HepG2 (cell line): ENCODE results near the gene TIPRL. TPM values are rescaled to one million over a fixed set of nuclear protein-coding genes. Genes with fewer than 3 reads are reported as not detected.

Experiments
- AHR ChIP-seq: IDR thresholded peaks from 2 replicates; pipeline ENCODE4 v1.6.1; 2018; ENCODE audit warnings: missing genetic modification reagents, missing compliant biosample characterization
- ARHGAP35 ChIP-seq: sonication (generic); formaldehyde crosslinking; IDR thresholded peaks from 2 replicates; pipeline ENCODE4 v1.9.0; 2022; ENCODE audit warnings: mild to moderate bottlenecking, inconsistent platforms, moderate library complexity, missing genetic modification reagents, borderline replicate concordance
- BCL6 ChIP-seq: IDR thresholded peaks from 2 replicates; pipeline ENCODE4 v1.6.1; 2016; ENCODE audit warnings: missing genetic modification reagents, missing compliant biosample characterization
- BHLHE40 ChIP-seq: IDR thresholded peaks from 2 replicates; pipeline ENCODE4 v1.6.1; 2011; ENCODE audit warnings: low read length, improper control_type of control experiment
- ELF4 ChIP-seq: sonication (generic); formaldehyde crosslinking; IDR thresholded peaks from 2 replicates; pipeline ENCODE4 v1.5.0; 2020; ENCODE audit warnings: missing genetic modification reagents, mild to moderate bottlenecking, moderate library complexity, borderline replicate concordance
- FOSL2 ChIP-seq: sonication (generic); formaldehyde crosslinking; IDR thresholded peaks from 2 replicates; pipeline ENCODE4 v1.4.0; 2020; ENCODE audit warnings: missing genetic modification reagents
- HMG20A ChIP-seq: IDR thresholded peaks from 2 replicates; pipeline ENCODE4 v1.6.1; 2016; ENCODE audit warnings: borderline replicate concordance
- JARID2 ChIP-seq: sonication (generic); formaldehyde crosslinking; IDR thresholded peaks from 2 replicates; pipeline ENCODE4 v1.8.1; 2023; ENCODE audit warnings: missing genetic modification reagents, inconsistent platforms; ENCODE audit not compliant: insufficient replicate concordance
- MATR3 ChIP-seq: sonication (generic); formaldehyde crosslinking; IDR thresholded peaks from 2 replicates; pipeline ENCODE4 v1.4.0; 2020; ENCODE audit warnings: missing genetic modification reagents
- NCOA2 ChIP-seq: sonication (generic); formaldehyde crosslinking; IDR thresholded peaks from 2 replicates; pipeline ENCODE4 v1.8.0; 2022; ENCODE audit warnings: inconsistent platforms
- PRMT3 ChIP-seq: sonication (generic); formaldehyde crosslinking; IDR thresholded peaks from 2 replicates; pipeline ENCODE4 v1.8.1; 2022; ENCODE audit warnings: low read depth, mild to moderate bottlenecking, moderate library complexity, missing genetic modification reagents, borderline replicate concordance
- RARA ChIP-seq: IDR thresholded peaks from 2 replicates; pipeline ENCODE4 v1.6.1; 2016; ENCODE audit warnings: missing genetic modification reagents, missing compliant biosample characterization
- RBM39 ChIP-seq: fragments of 200-400 bp; formaldehyde crosslinking; IDR thresholded peaks from one replicate; pipeline ENCODE4 v1.6.1; 2018; ENCODE audit warnings: antibody characterized with exemption, mild to moderate bottlenecking, low read depth, low read length; ENCODE audit not compliant: poor library complexity, severe bottlenecking
- SIX4 ChIP-seq: sonication (generic); formaldehyde crosslinking; IDR thresholded peaks from 2 replicates; pipeline ENCODE4 v1.4.0; 2020; ENCODE audit warnings: missing genetic modification reagents
- TBX3 ChIP-seq: fragments of 450-650 bp; IDR thresholded peaks from 2 replicates; pipeline ENCODE4 v1.6.1; 2017; ENCODE audit warnings: antibody characterized with exemption, mild to moderate bottlenecking, inconsistent platforms, borderline replicate concordance
- YY1 ChIP-seq: IDR thresholded peaks from 2 replicates; pipeline ENCODE4 v1.6.1; 2011; ENCODE audit warnings: low read length, low read depth, moderate library complexity, mild to moderate bottlenecking; ENCODE audit not compliant: insufficient read depth, insufficient replicate concordance
- ZFP41 ChIP-seq: sonication (generic); formaldehyde crosslinking; IDR thresholded peaks from 2 replicates; pipeline ENCODE4 v1.4.0; 2020; ENCODE audit warnings: mild to moderate bottlenecking, missing genetic modification reagents, borderline replicate concordance
- ZFP90 ChIP-seq: sonication (generic); formaldehyde crosslinking; IDR thresholded peaks from 2 replicates; pipeline ENCODE4 v1.8.0; 2022; ENCODE audit warnings: missing genetic modification reagents, mild to moderate bottlenecking, inconsistent platforms, borderline replicate concordance
- ZNF124 ChIP-seq: sonication (generic); formaldehyde crosslinking; IDR thresholded peaks from 2 replicates; pipeline ENCODE4 v1.4.0; 2020; ENCODE audit warnings: missing genetic modification reagents
- ZNF224 ChIP-seq: sonication (generic); formaldehyde crosslinking; IDR thresholded peaks from 2 replicates; pipeline ENCODE4 v1.5.0; 2020; ENCODE audit warnings: mild to moderate bottlenecking, missing genetic modification reagents
- ZNF292 ChIP-seq: sonication (generic); formaldehyde crosslinking; IDR thresholded peaks from 2 replicates; pipeline ENCODE4 v1.8.1; 2022; ENCODE audit warnings: mild to moderate bottlenecking, low read depth, missing genetic modification reagents, borderline replicate concordance
- ZNF543 ChIP-seq: sonication (generic); formaldehyde crosslinking; IDR thresholded peaks from 2 replicates; pipeline ENCODE4 v1.4.0; 2020; ENCODE audit warnings: mild to moderate bottlenecking, missing genetic modification reagents
- ZNF605 ChIP-seq: sonication (generic); formaldehyde crosslinking; IDR thresholded peaks from 2 replicates; pipeline ENCODE4 v1.8.0; 2022; ENCODE audit warnings: mild to moderate bottlenecking, missing genetic modification reagents
- polyA plus RNA-seq, 8 experiments: library from polyadenylated mRNA; depleted of rRNA in 3 of 8; stranded (reverse) in 7 of 8; unstranded in 1 of 8; fragments of >200 nt; fragmentation: Illumina TruSeq in 4 of 8; extraction: Trizol in 4 of 8; gene quantifications; 2 replicates each; pipeline versions ENCODE4 v1.2.1 to v1.2.3, GENCODE V29; 2011 to 2016; ENCODE audit warnings: low read depth in 4 of 8, missing spikeins in 1 of 8, mixed read lengths in 1 of 8; ENCODE audit not compliant: insufficient read depth in 1 of 8
- total RNA-seq, 5 experiments: library from RNA; depleted of rRNA; stranded (reverse); fragments of >200 nt; fragmentation: Illumina TruSeq; extraction: Trizol; gene quantifications; 2 replicates each; pipeline ENCODE4 v1.2.3, GENCODE V29; 2016; ENCODE audit warnings: low read depth in 1 of 5
- TF ChIP-seq, protein P1 (sequence below): fragments of 450-650 bp; IDR thresholded peaks from 2 replicates; pipeline ENCODE4 v1.6.1; 2017
- TF ChIP-seq, protein P2 (sequence below): sonication (generic); formaldehyde crosslinking; IDR thresholded peaks from 2 replicates; pipeline ENCODE4 v1.4.0; 2020; ENCODE audit warnings: low read depth, mild to moderate bottlenecking, missing genetic modification reagents
- TF ChIP-seq, protein P3 (sequence below): sonication (generic); formaldehyde crosslinking; IDR thresholded peaks from 2 replicates; pipeline ENCODE4 v1.5.1; 2020; ENCODE audit warnings: missing genetic modification reagents, mild to moderate bottlenecking, borderline replicate concordance
- TF ChIP-seq, protein P4 (sequence below): sonication (generic); formaldehyde crosslinking; IDR thresholded peaks from 2 replicates; pipeline ENCODE4 v1.4.0; 2020; ENCODE audit warnings: mild to moderate bottlenecking, missing genetic modification reagents

Gene TIPRL
- total and polyA plus RNA-seq, 2 of the 13 experiments (the other 11 are each of a cell fraction or from before 2014, with no cell fraction given), result 10.1 to 22.8 TPM

DNA sequence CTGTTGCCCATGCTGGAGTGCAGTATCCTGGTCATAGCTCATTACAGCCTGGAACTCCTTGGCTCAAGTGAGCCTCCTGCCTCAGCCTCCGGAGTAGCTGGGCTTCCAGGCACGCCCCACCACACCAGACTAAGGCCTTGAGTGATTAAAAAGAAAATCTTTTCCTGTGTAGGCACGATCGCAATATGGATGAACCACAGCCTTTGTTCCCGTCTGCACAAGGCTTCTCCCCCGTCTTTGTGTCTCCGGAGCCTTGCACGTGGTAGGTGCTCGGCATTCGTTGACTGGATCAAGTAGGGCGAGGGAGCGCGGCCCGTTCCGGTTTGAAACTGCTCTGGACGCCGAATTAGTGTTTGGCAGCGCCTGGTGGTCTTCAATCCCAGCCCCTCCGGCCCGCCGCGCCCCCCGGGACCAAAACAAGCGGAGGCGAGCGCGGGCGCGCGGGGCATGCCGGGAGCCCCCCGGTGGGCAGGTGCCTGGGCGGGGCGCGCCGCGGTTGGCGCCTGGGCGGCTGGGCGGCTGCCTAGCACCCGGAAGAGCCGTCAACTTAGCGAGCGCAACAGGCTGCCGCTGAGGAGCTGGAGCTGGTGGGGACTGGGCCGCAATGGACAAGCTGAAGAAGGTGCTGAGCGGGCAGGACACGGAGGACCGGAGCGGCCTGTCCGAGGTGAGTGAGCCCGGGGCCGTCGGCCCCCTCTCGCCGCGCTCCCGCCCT is 46.9 kb downstream of the TIPRL start, which contains the start of gene SFT2D2 (continued):
- TF ChIP-seq ZFP41 (CRISPR knock-in tag) (peak; percentile 85; the same call in 1 of the 2 replicates), SIX4 (CRISPR knock-in tag) (no peak), MATR3 (CRISPR knock-in tag) (no peak), BCL6 (CRISPR knock-in tag) (no peak), PRMT3 (CRISPR knock-in tag) (peak; percentile 91; the same call in 1 of the 2 replicates), ZNF292 (CRISPR knock-in tag) (no peak), TBX3 (no peak), JARID2 (CRISPR knock-in tag) (no peak), BHLHE40 (peak; percentile 10; the same call in 1 of the 2 replicates), ZNF124 (CRISPR knock-in tag) (peak; percentile 48; the same call in 1 of the 2 replicates), ARHGAP35 (CRISPR knock-in tag) (peak; percentile 76; the same call in 1 of the 2 replicates), ELF4 (CRISPR knock-in tag) (no peak), YY1 (peak; percentile 55), RARA (CRISPR knock-in tag) (no peak), FOSL2 (CRISPR knock-in tag) (no peak), RBM39 (no peak), ZNF543 (CRISPR knock-in tag) (peak; percentile 95), NCOA2 (peak; percentile 37; the same call in 1 of the 2 replicates), ZNF224 (CRISPR knock-in tag) (no peak), AHR (peak; percentile 63; the same call in 1 of the 2 replicates), HMG20A (CRISPR knock-in tag) (no peak), ZFP90 (no peak; the same call in 1 of the 2 replicates), ZNF605 (CRISPR knock-in tag) (no peak)
- TF ChIP-seq, protein P1, sequence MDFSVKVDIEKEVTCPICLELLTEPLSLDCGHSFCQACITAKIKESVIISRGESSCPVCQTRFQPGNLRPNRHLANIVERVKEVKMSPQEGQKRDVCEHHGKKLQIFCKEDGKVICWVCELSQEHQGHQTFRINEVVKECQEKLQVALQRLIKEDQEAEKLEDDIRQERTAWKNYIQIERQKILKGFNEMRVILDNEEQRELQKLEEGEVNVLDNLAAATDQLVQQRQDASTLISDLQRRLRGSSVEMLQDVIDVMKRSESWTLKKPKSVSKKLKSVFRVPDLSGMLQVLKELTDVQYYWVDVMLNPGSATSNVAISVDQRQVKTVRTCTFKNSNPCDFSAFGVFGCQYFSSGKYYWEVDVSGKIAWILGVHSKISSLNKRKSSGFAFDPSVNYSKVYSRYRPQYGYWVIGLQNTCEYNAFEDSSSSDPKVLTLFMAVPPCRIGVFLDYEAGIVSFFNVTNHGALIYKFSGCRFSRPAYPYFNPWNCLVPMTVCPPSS, result no peak
- TF ChIP-seq, protein P2, sequence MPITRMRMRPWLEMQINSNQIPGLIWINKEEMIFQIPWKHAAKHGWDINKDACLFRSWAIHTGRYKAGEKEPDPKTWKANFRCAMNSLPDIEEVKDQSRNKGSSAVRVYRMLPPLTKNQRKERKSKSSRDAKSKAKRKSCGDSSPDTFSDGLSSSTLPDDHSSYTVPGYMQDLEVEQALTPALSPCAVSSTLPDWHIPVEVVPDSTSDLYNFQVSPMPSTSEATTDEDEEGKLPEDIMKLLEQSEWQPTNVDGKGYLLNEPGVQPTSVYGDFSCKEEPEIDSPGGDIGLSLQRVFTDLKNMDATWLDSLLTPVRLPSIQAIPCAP (CRISPR knock-in tag), result 0 out of 2 replicates have a peak, but pooled peaks have one; percentile 51
- TF ChIP-seq, protein P3, sequence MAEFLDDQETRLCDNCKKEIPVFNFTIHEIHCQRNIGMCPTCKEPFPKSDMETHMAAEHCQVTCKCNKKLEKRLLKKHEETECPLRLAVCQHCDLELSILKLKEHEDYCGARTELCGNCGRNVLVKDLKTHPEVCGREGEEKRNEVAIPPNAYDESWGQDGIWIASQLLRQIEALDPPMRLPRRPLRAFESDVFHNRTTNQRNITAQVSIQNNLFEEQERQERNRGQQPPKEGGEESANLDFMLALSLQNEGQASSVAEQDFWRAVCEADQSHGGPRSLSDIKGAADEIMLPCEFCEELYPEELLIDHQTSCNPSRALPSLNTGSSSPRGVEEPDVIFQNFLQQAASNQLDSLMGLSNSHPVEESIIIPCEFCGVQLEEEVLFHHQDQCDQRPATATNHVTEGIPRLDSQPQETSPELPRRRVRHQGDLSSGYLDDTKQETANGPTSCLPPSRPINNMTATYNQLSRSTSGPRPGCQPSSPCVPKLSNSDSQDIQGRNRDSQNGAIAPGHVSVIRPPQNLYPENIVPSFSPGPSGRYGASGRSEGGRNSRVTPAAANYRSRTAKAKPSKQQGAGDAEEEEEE (CRISPR knock-in tag), result no peak
- TF ChIP-seq, protein P4, sequence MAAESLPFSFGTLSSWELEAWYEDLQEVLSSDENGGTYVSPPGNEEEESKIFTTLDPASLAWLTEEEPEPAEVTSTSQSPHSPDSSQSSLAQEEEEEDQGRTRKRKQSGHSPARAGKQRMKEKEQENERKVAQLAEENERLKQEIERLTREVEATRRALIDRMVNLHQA (CRISPR knock-in tag), result no peak
